Measurements from ENCODE around the gene AASDH.

AASDH gene, protein sequence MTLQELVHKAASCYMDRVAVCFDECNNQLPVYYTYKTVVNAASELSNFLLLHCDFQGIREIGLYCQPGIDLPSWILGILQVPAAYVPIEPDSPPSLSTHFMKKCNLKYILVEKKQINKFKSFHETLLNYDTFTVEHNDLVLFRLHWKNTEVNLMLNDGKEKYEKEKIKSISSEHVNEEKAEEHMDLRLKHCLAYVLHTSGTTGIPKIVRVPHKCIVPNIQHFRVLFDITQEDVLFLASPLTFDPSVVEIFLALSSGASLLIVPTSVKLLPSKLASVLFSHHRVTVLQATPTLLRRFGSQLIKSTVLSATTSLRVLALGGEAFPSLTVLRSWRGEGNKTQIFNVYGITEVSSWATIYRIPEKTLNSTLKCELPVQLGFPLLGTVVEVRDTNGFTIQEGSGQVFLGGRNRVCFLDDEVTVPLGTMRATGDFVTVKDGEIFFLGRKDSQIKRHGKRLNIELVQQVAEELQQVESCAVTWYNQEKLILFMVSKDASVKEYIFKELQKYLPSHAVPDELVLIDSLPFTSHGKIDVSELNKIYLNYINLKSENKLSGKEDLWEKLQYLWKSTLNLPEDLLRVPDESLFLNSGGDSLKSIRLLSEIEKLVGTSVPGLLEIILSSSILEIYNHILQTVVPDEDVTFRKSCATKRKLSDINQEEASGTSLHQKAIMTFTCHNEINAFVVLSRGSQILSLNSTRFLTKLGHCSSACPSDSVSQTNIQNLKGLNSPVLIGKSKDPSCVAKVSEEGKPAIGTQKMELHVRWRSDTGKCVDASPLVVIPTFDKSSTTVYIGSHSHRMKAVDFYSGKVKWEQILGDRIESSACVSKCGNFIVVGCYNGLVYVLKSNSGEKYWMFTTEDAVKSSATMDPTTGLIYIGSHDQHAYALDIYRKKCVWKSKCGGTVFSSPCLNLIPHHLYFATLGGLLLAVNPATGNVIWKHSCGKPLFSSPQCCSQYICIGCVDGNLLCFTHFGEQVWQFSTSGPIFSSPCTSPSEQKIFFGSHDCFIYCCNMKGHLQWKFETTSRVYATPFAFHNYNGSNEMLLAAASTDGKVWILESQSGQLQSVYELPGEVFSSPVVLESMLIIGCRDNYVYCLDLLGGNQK

GRCh38 chr4:56387023-56388001 is at the start of gene AASDH:
Gene AASDH (minus strand): TSS chr4:56387491. CDS start chr4:56384299, 3,192 bp downstream.
- DNase-seq = peak; percentile 78

- DNase-seq = peak; percentile 96
Measured at GRCh38 chr4:56435140-56435926, 48.0 kb upstream of the AASDH start, which contains the start of gene PPAT. Gene PPAT (minus strand): TSS chr4:56435615. CDS start chr4:56435477, 138 bp downstream.

DNA sequence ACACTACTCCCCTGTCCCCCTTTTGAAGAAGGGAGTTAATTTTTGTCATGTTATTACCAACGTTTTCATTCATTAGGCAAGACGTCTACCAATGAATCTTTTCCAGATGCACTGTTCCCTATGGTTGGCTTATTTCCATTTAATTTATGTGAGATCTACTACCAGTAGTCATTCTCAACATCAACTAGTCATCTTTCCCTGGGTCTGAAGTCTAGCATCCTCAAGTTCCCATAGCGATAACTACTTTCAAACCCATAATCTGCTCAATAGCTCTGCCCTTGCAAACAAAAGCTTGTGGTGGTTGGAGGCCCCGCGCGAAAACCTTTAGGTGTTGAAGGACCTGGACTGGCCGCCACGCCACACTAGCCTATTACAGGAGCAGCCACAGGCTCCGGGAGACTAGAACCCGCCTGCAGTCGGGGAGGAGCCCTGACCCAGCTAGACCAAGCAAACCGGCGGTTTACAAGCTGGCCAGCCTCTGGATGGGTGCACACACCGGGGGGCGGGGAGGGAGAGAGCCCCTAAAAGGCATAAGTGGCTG is 47.4 kb upstream of the AASDH start:
- peak; percentile 65 for DNase-seq

DNA sequence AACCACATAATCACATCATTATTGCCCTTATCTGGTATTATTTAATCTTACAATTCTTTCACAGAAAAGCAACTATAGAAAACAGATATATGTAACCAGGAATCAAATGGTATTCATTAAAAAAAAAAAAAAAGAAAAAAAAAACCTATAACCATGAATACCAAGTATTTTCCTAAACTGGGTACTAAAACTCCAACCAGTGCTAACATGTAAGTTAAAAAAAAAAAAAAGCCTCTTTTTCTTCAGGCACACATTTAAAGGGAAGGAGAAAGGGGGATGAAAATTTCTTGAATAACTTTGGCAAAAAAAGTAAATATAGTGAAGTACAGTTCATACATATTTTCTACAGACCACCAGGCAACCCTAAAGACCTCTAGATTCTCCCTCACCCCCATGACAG is 46.0 kb upstream of the AASDH start:
- no peak for DNase-seq

DNA sequence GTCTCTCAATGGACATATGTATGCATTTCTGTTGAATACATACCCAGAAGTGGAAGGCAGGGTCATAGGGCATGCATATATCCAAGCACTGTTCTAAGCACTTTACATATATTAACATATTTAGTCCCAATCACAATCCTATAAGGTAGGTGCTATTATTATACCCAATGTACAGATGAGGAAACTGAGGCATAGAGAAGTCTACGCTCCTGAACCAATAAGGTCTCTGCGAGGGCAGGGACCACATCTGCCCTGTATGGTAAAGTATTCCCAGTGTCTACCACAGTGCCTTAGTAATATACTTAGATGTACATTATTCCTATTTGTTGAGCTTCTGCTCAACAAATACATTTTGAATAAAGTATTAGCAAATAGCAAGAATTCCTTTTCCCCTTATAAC is 42.9 kb upstream of the AASDH start:
- no peak for DNase-seq

DNA sequence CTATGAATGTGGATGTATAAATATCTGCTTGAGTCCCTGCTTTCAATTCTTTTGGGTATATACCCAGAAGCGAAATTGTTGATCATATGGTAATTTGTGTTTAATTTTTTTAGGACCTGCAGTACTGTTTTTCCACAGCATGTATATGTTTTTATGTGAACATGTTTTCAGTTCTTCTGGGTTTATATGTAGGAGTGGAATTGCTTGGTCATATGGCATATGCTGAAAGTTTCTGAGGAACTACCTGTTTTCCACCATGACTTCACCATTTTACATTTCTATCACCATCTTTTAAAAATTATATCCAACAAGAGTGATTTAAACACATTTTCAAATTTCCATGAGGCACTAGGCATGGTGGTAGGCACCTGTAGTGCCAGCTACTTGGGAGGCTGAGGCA is 39.9 kb upstream of the AASDH start:
- DNase-seq = no peak

DNA sequence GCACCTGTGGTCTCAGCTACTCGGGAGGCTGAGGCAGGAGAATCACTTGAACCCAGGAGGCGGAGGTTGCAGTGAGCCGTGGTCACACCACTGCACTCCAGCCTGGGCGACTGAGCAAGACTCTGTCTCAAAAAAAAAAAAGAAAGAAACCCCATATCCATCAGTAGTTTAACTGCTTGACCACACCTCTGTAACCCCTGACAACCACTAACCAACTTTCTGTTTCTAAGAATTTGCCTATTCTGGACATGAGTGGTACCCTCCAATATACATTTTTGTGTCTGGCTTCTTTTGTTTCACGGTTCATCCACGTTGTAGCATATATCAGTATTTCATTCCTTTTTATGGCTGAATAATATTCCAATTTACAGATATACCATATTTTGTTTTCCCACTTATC is 39.0 kb upstream of the AASDH start:
- no peak for DNase-seq

- DNase-seq = no peak
Measured at GRCh38 chr4:56425518-56425917, 38.2 kb upstream of the AASDH start.

DNA sequence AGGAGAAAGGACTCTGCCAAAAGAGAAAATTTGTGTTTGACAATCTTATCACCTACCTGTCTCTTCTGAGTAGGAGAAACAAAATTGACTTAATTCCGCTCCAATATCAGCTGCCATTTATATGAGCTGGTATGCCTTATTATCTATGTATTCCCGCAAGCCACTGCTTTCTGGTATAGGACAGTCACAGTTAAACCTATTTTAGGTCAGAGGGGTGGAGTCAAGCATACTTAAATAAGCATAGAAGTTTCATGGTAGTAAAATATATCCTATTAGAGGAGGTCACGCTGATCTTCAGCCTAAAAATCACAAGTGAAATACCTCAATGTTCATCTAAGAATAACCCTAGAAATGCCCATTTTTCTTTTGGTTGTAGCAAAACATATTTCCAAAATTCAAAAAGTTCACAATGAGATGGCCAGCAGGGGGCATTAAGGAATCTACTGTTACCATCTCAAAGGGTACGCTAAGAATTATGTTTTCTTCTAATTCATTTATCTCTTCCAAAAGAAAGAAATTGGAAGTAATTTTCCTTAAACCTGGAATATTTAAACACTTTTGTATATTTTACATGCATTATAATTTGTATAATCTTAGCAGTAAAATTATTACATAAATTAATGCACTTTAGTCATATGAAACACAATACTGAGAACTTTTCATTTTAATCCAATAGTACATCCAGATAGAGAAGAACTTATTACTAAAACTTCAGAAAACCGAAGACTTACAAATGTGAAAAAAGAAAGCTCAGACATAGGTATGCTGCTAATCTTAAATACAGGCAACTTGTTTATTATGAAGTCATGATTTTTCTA is 37.6 kb upstream of the AASDH start:
- DNase-seq = no peak

DNA sequence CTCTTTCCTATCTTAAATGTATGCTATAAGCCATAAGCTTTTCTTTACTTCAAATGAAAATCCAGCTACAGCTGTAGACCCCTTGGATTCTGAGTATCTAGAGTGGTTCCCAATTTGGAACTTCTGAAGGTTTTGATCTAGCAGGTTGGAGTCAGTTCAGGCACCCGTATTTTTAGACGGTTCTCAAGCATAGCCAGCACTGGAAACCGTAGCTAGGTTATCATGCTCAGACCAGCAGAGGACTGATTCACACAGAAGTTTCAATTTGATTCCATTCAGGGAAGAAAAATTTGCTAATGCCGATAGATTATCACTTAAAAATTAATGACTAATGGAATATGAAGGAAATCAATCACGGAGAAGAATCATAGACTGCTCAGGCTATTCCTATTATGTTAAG is 36.9 kb upstream of the AASDH start:
- DNase-seq = no peak

- DNase-seq = no peak
Measured at GRCh38 chr4:56417396-56417795, 30.1 kb upstream of the AASDH start.

- DNase-seq = no peak
Measured at GRCh38 chr4:56416349-56416748, 29.1 kb upstream of the AASDH start.

GRCh38 chr4:56414135-56414670 is 26.9 kb upstream of the AASDH start:
- DNase-seq = no peak

- DNase-seq = no peak
Measured at GRCh38 chr4:56410247-56411062, 23.2 kb upstream of the AASDH start.

GRCh38 chr4:56409511-56410090 is 22.3 kb upstream of the AASDH start:
- DNase-seq = no peak

GRCh38 chr4:56408978-56409377 is 21.7 kb upstream of the AASDH start:
- DNase-seq = no peak

- no peak for DNase-seq
Measured at GRCh38 chr4:56406151-56406550, 18.9 kb upstream of the AASDH start.

- no peak for DNase-seq
Measured at GRCh38 chr4:56405016-56405415, 17.7 kb upstream of the AASDH start.

GRCh38 chr4:56400560-56400959 is 13.3 kb upstream of the AASDH start:
- no peak for DNase-seq

All from NK-92 treated with Interleukin-12 subunit alpha and Interleukin-12 subunit beta, amount 100 ng/mL, for 24 hours (cell line).